Measurements from ENCODE around the gene CGB2.

DNA sequence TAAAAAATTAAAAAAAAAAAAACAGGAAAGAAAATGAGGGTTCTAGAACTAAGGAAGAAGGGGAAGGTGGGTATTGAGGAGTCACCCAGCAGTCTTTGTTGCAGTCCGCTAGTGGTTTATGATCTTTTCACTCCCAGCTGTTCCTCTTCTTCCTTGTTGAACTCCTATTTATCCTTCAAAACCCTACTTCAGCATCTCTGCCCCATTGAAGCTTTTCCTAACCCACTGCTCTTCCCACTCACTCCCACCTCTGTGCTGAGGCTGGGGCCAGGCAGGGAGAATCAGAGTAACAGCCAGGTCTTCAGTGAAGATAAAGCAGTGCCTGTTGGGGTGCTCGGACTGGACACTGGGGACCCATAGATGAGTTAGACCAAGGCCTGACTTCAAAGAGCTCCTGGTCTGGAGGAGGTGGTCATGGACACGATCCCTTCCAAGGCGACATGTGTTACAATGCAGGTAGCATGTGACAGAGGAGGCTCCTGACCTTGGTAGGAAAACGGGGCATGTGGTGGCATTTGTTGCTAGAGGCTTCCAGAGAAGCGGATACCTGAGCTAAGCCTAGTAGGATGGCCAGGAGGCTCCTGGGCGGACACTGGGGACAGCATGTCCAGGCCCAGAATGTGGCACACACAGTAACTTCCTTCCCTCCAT lies 26.6 kb upstream of the CGB2 start:
- TF ChIP-seq CTCF (IDR thresholded peaks at IDR 0.05) (no peak), EZH2 (IDR thresholded peaks at IDR 0.05; ENCODE audit: borderline replicate concordance, insufficient read depth, low read depth, low read length, poor library complexity, severe bottlenecking) (no peak)

All from B cell (primary cell).